GM19099 (cell line): Measurements from ENCODE around the gene RAB13.

Source experiments
- POLR2A ChIP-seq: IDR thresholded peaks from 3 replicates; pipeline ENCODE4 v1.6.1; 2011; ENCODE audit warnings: low read depth; ENCODE audit not compliant: insufficient read length; ENCODE audit errors: extremely low read depth

The RAB13 gene

GRCh38 chr1:153984123-153984894 is 1.8 kb downstream of the RAB13 start:
- no peak for TF ChIP-seq POLR2A

GRCh38 chr1:153978274-153978909 is 7.7 kb downstream of the RAB13 start:
- no peak for TF ChIP-seq POLR2A

- TF ChIP-seq POLR2A = peak; percentile 94
Observed at GRCh38 chr1:153977250-153978240, 8.6 kb downstream of the RAB13 start, which contains the start of gene JTB. Gene JTB, minus strand, starts transcription at chr1:153977674. Its CDS starts 422 bp downstream, at chr1:153977252.

- no peak for TF ChIP-seq POLR2A
Observed at GRCh38 chr1:153976819-153977249, 9.3 kb downstream of the RAB13 start.

- TF ChIP-seq POLR2A = no peak
Observed at GRCh38 chr1:153973525-153973924, 12.6 kb downstream of the RAB13 start.

GRCh38 chr1:153973071-153973470 is 13.1 kb downstream of the RAB13 start:
- no peak for TF ChIP-seq POLR2A

GRCh38 chr1:153970346-153970745 is 15.8 kb downstream of the RAB13 start:
- no peak for TF ChIP-seq POLR2A

- TF ChIP-seq POLR2A = no peak
Observed at GRCh38 chr1:153968972-153969371, 17.2 kb downstream of the RAB13 start.

GRCh38 chr1:153968408-153968807 is 17.7 kb downstream of the RAB13 start:
- TF ChIP-seq POLR2A = no peak

- TF ChIP-seq POLR2A = no peak
Observed at GRCh38 chr1:153968000-153968363, 18.2 kb downstream of the RAB13 start.

- TF ChIP-seq POLR2A = peak; percentile 77
Observed at GRCh38 chr1:153967107-153967999, 18.8 kb downstream of the RAB13 start, which contains the start of gene CREB3L4. Gene CREB3L4, plus strand, starts transcription at chr1:153967902. Its CDS starts 624 bp downstream, at chr1:153968526.

GRCh38 chr1:153963850-153964331 is 22.2 kb downstream of the RAB13 start:
- TF ChIP-seq POLR2A = no peak

GRCh38 chr1:153963030-153963849 is 22.9 kb downstream of the RAB13 start, which contains the start of gene SLC39A1:
Gene SLC39A1, minus strand, starts transcription at chr1:153963537. Its CDS starts 822 bp downstream, at chr1:153962715.
- TF ChIP-seq POLR2A = peak; percentile 82
